HG02943 (cell line): ENCODE measurements around the gene CD101.

ENCODE experiments used
- ATAC-seq: cut with Tn5 transposase; IDR thresholded peaks from one replicate; pipeline ENCODE4 v1.9.1; 2021; ENCODE audit warnings: mild to moderate bottlenecking, low read depth, moderate library complexity; ENCODE audit not compliant: unreplicated experiment

The CD101 gene

DNA sequence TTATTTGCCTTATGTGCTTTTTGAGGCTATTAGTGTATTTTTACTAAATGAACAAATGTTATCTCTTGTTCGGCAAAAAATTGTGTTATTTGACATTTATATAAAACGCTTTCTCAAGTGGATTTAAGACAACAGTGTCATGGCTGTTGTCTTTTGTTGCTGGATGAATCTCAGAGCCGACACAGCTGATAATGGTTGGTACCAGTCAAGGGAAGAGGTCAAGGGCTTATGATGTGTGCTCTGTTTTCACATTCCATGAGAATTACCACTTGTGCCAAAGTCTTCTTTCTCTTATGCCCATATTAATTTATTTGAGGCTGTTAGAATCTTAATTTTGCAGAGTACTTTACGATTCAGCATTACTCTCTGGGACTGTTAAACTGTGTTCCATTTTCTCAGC lies 17.9 kb upstream of the CD101 start:
- no peak for ATAC-seq

DNA sequence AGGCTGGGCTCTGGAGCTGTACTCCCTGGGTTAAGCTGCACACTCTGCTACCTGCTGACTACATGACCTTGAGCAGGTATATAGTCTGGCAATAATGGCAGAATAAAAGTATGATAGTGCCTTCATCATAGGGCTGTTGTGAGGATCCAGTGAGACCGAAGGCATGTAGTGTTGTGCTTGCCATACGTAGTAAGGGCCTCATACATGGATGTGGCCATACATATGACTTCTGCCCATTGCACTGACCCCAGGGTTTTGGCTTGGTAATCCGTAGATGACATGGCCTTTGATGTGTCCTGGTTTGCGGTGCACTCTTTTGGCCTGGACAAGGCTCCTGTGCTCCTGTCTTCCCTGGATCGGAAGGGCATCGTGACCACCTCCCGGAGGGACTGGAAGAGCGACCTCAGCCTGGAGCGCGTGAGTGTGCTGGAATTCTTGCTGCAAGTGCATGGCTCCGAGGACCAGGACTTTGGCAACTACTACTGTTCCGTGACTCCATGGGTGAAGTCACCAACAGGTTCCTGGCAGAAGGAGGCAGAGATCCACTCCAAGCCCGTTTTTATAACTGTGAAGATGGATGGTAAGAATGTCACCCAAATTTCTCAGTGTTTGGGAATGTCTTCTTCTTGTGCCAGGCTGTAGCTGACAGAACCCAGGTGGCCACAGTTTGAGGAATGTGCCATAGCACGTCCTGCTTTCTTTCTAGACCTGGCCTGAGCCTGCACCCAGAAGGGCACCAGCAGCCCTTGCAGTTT lies 17.0 kb upstream of the CD101 start:
- ATAC-seq, result no peak

DNA sequence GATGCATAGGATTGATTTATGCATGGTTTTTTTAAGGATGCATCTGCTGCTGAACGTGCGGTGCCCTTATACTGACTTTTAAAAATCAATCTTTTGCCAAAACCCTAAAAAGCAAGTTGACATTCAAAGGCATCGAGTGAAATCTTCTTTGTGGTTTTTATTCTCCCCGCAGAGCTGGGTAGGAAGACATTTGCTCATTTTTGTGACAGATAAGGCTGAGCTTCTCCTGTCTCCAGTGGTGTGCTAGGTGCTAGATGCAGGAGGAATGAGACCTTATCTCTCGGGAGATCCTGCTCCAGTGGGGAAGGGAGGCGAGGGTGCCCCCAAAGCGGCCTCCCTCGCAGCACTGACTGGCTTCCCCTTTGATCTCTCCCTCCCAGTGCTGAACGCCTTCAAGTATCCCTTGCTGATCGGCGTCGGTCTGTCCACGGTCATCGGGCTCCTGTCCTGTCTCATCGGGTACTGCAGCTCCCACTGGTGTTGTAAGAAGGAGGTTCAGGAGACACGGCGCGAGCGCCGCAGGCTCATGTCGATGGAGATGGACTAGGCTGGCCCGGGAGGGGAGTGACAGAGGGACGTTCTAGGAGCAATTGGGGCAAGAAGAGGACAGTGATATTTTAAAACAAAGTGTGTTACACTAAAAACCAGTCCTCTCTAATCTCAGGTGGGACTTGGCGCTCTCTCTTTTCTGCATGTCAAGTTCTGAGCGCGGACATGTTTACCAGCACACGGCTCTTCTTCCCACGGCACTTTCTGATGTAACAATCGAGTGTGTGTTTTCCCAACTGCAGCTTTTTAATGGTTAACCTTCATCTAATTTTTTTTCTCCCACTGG lies 14.9 kb upstream of the CD101 start:
- no peak for ATAC-seq

DNA sequence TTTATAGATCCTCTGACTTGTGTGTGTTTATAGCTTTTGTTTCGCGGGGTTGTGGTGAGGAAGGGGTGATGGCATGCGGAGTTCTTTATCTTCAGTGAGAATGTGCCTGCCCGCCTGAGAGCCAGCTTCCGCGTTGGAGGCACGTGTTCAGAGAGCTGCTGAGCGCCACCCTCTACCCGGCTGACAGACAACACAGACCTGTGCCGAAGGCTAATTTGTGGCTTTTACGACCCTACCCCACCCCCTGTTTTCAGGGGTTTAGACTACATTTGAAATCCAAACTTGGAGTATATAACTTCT lies 14.4 kb upstream of the CD101 start:
- ATAC-seq, result no peak

DNA sequence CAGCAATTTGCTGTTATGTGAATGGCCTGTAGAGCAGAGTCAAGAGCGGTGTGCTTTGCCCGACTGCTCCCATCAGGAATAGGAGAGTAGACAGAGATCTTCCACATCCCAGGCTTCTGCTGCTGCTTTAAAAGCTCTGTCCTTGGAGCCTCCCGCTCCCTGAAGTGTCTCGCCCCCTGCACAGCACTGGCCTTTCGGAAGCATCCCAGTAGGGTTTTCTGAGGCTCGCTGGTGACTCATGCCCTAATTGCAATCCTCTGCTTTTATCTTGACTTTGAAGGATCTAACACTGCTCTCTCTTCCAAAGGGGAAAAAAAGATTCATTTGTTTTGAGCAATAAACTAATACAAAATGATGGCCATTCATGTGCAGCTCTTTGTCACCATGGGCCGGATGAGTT lies 13.3 kb upstream of the CD101 start:
- ATAC-seq, result no peak

DNA sequence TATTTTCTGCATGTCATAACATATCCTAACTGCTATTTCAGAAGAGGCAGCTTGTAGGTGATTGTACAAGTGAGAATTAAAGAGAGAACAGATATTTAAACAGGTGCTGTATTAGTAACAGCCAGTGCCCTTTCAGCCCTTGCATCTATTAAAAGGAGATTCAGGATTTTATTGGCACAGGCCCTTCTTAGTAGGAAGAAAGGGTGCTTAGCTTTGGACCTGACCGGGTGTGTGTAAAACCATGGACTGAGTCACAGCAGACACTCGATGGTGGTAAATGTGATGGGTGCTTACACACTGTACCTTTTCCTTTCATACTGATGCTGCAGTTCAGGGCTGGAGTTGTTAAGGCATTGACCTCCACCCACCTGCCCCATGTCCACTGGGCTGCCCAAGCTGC lies 12.7 kb upstream of the CD101 start:
- no peak for ATAC-seq

DNA sequence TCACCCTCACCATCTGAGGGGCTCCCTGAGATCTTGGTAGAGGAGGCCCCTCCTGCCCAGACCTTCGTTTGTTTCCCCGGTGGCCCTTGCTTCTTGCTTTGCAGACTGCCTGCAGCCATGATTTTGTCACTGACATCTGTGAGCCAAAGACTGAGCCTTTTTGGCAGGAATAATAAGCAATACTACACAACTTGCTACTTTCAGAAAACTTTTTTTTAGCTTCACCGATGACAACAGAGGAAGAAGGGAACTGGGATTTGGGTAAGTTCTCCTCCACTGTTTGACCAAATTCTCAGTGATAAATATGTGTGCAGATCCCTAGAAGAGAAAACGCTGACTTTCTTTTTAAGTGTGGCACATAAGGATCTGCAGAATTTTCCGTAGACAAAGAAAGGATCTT lies 11.7 kb upstream of the CD101 start:
- no peak for ATAC-seq

DNA sequence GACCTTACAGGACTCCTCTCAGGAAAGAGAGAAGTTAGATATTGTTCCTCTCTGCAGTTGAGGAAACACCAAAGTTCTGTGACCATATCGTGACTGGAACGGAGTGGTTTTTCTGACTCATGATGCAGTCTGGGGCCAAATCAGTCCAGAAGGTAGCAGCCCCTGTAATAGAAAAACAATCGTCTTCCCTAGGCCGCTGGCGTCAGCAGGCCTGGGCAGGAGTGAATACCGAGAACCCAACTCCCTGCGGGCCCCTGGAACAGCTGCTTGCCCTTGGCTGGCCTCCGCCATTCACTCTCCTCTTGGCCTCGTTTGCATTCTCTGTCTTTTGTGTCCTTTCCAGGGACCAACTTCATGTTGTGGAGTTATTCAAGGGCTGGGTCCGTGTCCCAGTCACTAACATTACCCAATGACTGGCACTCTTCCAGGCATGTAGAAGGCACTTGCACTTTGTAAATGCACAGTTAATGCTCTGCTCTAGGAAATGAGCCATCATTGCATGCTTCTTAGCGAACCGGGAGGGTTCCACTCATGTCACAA lies 10.9 kb upstream of the CD101 start:
- no peak for ATAC-seq

DNA sequence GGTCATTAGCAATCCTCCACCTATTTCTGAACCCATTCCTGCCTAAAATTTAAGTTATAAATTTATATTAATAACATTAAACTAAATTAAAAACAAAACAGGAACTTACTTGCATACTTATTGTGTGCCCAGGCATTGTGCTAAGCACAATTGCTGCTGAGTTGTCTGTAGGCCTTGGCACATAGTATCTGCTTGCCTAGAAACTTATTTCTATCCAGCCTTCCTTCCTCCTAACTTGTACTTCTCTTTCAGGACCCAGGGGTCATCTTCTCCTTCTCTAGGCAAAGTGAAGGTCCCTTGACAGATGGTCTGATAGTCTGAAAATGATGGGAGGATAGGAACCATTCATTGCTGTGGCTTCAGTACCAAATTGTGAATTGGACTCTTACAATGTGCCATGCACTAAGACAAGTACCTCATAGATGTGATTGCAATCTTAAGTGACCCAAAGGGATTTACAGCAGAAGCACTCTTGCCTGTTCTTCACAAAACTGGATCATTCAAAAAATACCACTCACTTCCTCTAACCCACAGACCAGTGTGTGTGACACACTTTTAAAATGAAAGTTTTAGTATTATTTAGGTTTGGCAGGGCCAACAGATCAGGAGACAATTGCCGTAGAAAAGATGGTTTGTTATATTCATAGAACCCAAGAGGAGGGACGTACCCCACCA lies 10.3 kb upstream of the CD101 start:
- no peak for ATAC-seq

DNA sequence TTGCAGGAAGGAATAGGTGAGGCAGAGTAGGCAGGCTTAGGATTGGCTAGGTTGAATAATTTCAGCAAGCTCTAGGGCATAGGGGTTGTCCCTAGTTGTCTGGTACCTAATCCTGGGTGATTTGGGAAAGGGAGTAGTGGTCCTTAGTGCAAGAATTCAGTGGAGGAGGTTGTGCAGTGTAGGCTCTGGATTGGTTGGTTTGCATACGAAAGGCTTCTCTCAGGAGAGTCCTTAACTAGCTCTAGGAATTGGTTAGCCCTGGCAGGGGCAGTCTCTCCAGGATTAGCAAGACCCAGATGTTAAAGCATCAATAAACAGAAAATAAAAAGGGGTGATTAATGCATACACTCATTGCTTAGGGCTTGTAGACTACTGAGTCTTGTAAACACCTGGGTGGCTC lies 9.6 kb upstream of the CD101 start:
- ATAC-seq, result no peak

DNA sequence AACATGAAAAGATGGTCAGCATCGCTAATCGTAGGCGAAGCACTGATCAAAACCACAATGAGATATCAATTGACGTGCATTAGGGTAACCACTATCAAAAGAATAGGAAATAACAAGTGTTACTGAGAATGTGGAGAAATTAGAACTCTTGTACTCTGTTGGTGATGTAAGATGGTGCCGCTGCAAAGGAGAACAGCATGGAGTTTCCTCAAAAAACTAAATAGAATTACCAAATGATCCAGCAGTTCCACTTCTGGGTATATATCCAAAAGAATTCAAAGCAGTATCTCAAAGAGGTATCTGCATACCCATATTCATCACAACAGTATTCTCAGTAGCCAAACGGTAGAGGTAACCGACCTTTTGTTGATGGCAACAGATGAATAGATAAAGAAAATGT lies 8.3 kb upstream of the CD101 start:
- no peak for ATAC-seq

DNA sequence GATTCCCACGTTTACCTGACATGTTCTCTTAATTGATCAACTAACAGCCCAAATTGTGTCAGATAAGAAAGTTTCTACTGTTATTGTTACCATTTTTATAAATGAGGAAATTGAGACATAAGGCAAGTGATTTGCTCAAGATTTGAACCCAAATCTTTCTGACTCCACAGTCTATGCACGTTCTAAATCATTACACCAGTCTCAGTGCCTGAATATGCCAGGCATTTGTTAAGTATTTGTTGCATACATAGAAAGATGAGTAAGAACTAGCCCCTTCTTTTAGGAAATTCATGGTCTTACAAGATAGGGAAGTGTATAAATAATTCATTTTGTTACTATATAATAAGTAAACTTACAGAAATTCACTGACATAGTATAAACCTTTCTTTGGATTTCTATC lies 7.1 kb upstream of the CD101 start:
- ATAC-seq, result no peak

DNA sequence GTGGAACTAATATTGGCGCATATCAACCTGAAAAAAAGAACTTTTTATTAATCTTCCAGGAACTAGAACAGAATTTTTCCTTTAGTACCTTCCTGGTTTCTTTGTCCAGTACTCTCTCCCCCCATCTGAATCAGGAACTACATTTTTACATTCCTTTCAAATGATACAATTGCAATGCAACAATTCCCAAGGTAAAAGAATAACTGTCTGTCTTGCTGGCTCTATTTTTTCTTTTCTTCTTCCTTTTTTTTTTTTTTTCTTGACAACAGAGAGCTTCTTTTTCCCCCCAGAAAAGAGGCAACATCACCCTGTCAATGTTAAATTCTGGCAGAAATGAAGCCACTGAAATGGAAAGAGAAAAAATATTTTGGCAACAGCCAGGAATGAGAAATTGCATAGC lies 4.5 kb upstream of the CD101 start:
- no peak for ATAC-seq

DNA sequence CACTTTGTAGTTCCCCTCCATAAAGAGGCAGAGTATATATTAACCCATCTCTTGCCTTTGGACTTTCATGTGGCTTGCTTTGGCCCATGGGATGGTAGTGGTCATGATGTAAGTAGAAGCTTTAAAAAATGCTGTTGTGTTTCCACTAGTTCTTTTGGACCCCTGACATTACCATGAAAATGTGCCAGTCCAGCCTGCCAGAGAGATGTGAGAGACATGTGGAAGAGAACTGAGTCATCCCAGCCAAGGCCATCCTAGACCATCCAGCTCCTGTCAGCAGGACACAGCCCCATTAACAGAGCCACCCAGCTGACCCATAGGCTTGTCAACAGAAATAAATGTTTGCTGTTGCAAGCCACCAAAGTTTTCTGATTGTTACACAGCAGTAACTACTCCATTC lies 3.9 kb upstream of the CD101 start:
- ATAC-seq, result no peak

DNA sequence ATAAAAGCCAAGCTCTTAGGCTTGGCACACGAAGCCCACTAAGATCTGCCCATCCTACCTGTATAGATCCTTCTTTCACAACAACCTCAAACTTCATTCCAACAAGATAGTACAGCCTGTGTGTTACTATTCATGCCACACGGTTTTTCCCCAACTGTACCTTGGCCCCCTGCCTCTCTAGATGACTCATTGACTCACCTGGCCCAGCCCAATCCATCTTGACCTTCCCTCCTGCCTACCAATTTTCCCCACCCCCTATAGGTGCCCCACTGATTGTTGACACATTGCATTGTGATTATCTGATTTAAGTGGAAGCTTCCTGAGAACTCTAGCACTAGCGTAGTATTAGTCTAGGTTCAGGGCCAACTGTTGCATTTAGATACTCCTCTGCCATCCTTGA lies 2.0 kb upstream of the CD101 start:
- no peak for ATAC-seq

DNA sequence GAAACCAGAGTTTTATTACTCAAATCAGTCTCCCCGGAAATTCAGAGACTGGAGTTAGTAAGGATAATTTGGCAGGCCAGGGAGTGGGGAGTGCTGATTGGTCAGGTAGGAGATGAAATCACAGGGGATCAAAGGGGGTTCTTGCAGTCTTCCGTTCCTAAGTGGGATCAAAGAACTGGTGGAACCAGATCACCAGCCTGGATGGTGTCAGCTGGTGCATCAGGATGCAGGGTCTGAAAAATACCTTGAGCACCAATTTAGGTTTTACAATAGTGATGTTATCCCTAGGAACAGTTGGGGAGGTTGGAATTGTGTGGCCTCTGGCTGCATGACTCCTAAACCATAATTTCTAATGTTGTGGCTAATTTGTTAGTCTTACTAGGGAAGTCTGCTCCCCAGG lies 1.4 kb upstream of the CD101 start:
- no peak for ATAC-seq

DNA sequence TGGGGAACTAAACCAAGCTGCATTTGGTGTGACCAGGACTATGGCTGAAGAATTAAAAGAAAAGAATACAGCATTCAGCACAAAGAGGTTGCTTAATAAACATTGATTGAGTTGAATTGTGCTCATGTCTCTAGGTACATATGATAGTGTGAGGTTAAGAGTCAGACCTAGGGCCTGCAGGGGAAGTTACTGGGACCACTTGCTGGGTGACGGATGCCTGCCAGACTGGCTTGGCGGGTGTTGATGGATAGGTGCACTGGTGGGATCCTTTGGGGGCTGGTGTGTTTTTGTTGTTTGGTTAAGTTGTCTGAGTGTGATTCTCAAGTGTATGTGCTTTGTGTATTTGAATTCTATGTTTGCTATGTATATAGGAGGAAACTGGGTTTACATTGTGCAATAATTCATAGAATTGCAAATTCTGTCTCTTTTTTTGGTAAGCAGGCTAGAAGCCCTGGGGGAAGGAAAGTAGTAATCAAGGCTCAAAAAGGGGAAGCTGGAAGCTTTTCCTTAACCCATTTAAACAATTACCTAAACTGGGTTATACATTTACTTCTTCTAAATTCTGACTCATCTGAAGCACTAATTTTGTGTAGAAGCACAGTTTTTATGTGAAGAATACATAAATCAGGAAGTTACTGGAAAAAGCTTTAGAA lies 1.8 kb downstream of the CD101 start:
- ATAC-seq, result no peak

DNA sequence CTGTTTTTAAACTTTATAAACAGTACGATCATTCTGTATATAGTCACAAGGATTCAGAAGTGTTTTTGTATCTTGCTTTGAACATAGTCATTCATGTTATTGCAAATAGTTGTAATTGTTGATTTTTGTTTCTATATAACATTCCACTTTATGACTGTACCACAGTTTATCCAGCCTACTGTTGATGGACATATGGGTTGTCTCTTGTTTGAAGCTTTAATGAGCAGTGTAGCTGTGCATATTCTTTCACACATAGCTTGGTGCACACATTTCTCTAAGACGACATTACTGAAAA lies 6.1 kb downstream of the CD101 start:
- no peak for ATAC-seq

DNA sequence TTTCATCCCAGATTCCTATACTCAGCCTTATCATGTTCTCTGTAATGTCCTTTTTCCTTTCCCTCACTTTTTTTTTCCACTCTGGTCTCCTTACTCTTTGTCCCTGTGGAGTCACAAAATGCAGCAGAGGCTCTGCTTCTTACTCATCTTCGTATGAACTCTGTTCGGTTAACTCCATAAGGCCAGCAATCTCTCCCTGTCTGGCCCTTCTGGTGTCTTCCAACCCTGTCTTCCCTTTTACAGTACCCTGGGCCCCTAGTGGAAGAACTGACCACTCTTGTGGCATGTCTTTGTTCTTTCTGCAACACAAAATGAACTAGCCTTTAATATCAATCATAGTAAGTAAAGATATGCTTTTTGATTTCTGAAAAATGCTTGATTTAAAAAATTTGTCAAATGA lies 7.1 kb downstream of the CD101 start:
- ATAC-seq, result no peak

DNA sequence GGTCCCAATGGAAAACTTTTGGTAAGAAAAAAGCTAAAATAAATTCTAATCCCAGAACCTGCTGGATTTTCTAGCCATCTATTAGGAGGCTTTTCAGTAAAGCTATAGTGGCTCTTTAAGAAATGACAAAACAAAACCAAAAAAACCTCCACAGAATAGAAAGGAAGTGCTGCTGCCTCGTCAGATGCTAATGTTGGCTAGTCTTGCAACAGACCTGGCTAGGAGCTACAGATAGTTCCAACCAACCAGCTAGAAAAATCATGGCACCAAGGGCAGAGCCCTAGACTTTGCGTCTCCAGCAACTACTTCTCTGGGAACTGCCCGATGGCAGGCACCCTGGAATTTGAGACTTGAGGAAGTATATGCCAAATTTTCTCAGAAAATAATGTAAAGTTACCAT lies 7.6 kb downstream of the CD101 start:
- ATAC-seq, result no peak

DNA sequence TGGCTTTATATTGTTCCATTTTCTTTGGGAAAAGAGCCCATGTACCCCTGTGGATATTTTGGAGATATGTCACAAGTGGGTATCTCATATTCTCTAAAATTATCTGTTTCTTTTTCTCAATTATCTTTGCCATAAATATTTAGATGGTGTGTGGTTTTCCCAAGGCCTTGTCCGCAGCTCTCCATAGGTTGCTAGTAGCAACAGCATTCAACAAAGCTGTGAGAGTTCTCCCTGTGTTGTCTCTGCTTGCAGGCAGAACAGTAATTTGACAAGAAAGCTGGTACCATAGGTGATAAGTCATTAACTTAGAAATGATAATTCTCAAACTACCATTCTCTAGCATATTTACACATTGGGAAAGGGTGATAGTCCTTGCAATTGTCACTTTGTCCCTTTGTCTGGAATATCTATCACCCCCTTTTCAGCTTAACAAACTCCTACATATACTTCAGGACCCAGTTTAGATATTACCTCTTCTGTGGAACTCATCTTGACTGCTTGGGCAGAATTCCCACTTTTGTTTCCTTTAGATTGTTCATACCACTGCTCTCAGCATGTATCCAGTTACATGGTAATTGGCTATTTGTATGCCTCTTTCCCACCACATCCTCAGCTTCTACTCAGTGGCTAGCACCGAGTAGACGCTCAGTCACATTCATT lies 8.9 kb downstream of the CD101 start:
- no peak for ATAC-seq
